Lung microvascular endothelial cell (primary cell): ENCODE results near the gene CAPZB. TPM values are rescaled to one million over a fixed set of nuclear protein-coding genes. Genes with fewer than 3 reads are reported as not detected.
"Not testable (repeated sequence)": the region's sequence is repeated elsewhere in the genome, so short reads cannot be mapped to it uniquely, and the experiment has no call there.

ENCODE experiments used
- DNase-seq, 2 donors: peaks; one replicate each; pipeline versions ENCODE4 v3.0.0 to v3.0.0-alpha.2; 2010; ENCODE audit warnings: low read depth in 2 of 2
- total RNA-seq: library from RNA; depleted of rRNA; stranded (reverse); fragments of >200 nt; gene quantifications from 2 replicates; pipeline ENCODE4 v1.2.1, GENCODE V29; 2014

Gene CAPZB
- total RNA-seq = 104 and 109 TPM in 2 replicates

- DNase-seq = peak; percentile 91 to 95
Measured at GRCh38 chr1:19485362-19486187, at the start of gene CAPZB. Gene CAPZB, minus strand, starts transcription at chr1:19485539. Its CDS starts 101 bp downstream, at chr1:19485438.

GRCh38 chr1:19534281-19534680 lies 48.9 kb upstream of the CAPZB start:
- DNase-seq = no peak

- peak in 1 of 2 donors; percentile 33 for DNase-seq
Measured at GRCh38 chr1:19533626-19534025, 48.3 kb upstream of the CAPZB start.

- no peak for DNase-seq
Measured at GRCh38 chr1:19532519-19532918, 47.2 kb upstream of the CAPZB start.

- DNase-seq = no peak
Measured at GRCh38 chr1:19529664-19530063, 44.3 kb upstream of the CAPZB start.

- DNase-seq = no peak
Measured at GRCh38 chr1:19528438-19528837, 43.1 kb upstream of the CAPZB start.

GRCh38 chr1:19525607-19526545 lies 40.5 kb upstream of the CAPZB start:
- DNase-seq = no peak

- no peak for DNase-seq
Measured at GRCh38 chr1:19524791-19525190, 39.5 kb upstream of the CAPZB start.

GRCh38 chr1:19522570-19522969 lies 37.2 kb upstream of the CAPZB start:
- not testable (repeated sequence) for DNase-seq

- DNase-seq = no peak
Measured at GRCh38 chr1:19521411-19521810, 36.1 kb upstream of the CAPZB start.

GRCh38 chr1:19517017-19517416 lies 31.7 kb upstream of the CAPZB start:
- no peak for DNase-seq

- DNase-seq = no peak
Measured at GRCh38 chr1:19515201-19515600, 29.9 kb upstream of the CAPZB start.

- DNase-seq = no peak
Measured at GRCh38 chr1:19514391-19514831, 29.1 kb upstream of the CAPZB start.

- no peak for DNase-seq
Measured at GRCh38 chr1:19512545-19512944, 27.2 kb upstream of the CAPZB start.

- no peak for DNase-seq
Measured at GRCh38 chr1:19511116-19511515, 25.8 kb upstream of the CAPZB start.

GRCh38 chr1:19509647-19510046 lies 24.3 kb upstream of the CAPZB start:
- DNase-seq = not testable (repeated sequence)

- DNase-seq = no peak
Measured at GRCh38 chr1:19507516-19507915, 22.2 kb upstream of the CAPZB start.

- no peak for DNase-seq
Measured at GRCh38 chr1:19505693-19506457, 20.5 kb upstream of the CAPZB start.

GRCh38 chr1:19504796-19505692 lies 19.7 kb upstream of the CAPZB start:
- DNase-seq = peak; percentile 67 to 95

GRCh38 chr1:19502284-19502683 lies 16.9 kb upstream of the CAPZB start:
- peak in 1 of 2 donors; percentile 95 for DNase-seq
